ENCODE results near the gene POLR3C. TPM values are rescaled to one million over a fixed set of nuclear protein-coding genes. Genes with fewer than 3 reads are reported as not detected.

The POLR3C gene
- total RNA-seq, 1 experiment from 2014 or later: 24.9 TPM

DNA sequence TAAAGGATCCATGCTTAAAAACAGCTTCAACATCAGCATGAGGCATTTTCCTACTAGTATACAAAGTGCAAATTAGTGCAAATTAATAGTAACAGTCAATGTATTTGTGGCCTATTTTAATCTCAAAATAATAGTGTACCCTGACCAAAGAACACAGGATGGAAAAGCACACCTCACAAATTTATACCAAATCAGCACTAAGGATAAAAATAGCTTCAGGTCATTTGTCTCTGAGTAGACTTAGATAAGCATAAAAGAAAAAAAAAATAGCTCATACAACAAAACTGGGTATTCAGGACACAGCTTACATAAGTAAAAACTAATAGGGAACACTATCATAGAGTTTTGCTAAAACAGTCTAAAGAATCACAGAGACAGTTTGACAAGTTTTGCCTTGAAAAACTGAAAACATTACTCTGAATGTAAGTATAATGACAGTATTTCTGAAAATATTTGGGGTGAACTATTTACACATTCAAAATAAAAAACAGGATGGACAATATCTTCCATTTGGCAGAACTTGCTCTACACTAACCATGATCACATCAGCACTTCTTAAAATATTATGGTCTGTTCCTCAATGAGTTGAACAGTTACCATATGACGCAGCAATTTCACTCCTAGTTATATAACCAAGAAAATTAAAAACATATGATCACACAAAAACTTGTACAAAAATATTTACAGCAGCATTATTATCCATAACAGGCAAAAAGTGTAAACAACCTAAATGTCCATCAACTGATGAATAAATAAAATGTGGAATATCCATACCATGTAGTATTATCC is 46.4 kb upstream of the POLR3C start (continued):
- TF ChIP-seq, protein P1, sequence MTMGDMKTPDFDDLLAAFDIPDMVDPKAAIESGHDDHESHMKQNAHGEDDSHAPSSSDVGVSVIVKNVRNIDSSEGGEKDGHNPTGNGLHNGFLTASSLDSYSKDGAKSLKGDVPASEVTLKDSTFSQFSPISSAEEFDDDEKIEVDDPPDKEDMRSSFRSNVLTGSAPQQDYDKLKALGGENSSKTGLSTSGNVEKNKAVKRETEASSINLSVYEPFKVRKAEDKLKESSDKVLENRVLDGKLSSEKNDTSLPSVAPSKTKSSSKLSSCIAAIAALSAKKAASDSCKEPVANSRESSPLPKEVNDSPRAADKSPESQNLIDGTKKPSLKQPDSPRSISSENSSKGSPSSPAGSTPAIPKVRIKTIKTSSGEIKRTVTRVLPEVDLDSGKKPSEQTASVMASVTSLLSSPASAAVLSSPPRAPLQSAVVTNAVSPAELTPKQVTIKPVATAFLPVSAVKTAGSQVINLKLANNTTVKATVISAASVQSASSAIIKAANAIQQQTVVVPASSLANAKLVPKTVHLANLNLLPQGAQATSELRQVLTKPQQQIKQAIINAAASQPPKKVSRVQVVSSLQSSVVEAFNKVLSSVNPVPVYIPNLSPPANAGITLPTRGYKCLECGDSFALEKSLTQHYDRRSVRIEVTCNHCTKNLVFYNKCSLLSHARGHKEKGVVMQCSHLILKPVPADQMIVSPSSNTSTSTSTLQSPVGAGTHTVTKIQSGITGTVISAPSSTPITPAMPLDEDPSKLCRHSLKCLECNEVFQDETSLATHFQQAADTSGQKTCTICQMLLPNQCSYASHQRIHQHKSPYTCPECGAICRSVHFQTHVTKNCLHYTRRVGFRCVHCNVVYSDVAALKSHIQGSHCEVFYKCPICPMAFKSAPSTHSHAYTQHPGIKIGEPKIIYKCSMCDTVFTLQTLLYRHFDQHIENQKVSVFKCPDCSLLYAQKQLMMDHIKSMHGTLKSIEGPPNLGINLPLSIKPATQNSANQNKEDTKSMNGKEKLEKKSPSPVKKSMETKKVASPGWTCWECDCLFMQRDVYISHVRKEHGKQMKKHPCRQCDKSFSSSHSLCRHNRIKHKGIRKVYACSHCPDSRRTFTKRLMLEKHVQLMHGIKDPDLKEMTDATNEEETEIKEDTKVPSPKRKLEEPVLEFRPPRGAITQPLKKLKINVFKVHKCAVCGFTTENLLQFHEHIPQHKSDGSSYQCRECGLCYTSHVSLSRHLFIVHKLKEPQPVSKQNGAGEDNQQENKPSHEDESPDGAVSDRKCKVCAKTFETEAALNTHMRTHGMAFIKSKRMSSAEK (CRISPR knock-in tag; IDR thresholded peaks at IDR 0.05; ENCODE audit: borderline replicate concordance): no peak
- TF ChIP-seq PRRX2 (CRISPR knock-in tag; IDR thresholded peaks at IDR 0.05): no peak
- TF ChIP-seq NFYB (CRISPR knock-in tag; conservative IDR thresholded peaks at IDR 0.05; ENCODE audit: low read depth): no peak
- TF ChIP-seq, protein P2, sequence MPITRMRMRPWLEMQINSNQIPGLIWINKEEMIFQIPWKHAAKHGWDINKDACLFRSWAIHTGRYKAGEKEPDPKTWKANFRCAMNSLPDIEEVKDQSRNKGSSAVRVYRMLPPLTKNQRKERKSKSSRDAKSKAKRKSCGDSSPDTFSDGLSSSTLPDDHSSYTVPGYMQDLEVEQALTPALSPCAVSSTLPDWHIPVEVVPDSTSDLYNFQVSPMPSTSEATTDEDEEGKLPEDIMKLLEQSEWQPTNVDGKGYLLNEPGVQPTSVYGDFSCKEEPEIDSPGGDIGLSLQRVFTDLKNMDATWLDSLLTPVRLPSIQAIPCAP (CRISPR knock-in tag; IDR thresholded peaks at IDR 0.05): no peak
- no peak for TF ChIP-seq ELF4 (CRISPR knock-in tag; IDR thresholded peaks at IDR 0.05; ENCODE audit: low read depth)
- TF ChIP-seq ATF1 (CRISPR knock-in tag; IDR thresholded peaks at IDR 0.05): no peak
- TF ChIP-seq, protein P3, sequence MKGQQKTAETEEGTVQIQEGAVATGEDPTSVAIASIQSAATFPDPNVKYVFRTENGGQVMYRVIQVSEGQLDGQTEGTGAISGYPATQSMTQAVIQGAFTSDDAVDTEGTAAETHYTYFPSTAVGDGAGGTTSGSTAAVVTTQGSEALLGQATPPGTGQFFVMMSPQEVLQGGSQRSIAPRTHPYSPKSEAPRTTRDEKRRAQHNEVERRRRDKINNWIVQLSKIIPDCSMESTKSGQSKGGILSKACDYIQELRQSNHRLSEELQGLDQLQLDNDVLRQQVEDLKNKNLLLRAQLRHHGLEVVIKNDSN (CRISPR knock-in tag; IDR thresholded peaks at IDR 0.05): no peak
- no peak for TF ChIP-seq TEAD1 (CRISPR knock-in tag; IDR thresholded peaks at IDR 0.05)
- TF ChIP-seq JUN (CRISPR knock-in tag; IDR thresholded peaks at IDR 0.05): no peak
- TF ChIP-seq MYBL2 (CRISPR knock-in tag; IDR thresholded peaks at IDR 0.05): no peak
- no peak for TF ChIP-seq NFE2L1 (CRISPR knock-in tag; IDR thresholded peaks at IDR 0.05)

DNA sequence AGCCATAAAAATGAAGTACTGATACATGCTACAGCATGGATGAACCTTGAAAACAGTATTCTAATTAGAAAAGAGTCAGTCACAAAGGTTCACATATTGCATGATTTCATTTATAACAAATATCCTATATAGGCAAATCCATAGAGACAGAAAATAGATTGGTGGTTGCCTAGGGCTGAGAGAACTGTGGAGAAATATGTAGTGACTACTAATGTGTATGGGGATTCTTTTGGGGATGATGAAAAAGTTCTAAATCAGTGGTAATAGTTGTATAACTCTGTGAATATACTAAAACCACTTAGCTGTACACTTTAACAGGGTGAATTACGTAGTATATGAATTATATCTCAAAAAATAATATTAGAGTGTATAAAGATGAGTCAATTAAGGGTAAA is 45.9 kb upstream of the POLR3C start:
- POLR2A ChIA-PET: no interaction called here
- TF ChIP-seq MYBL2 (CRISPR knock-in tag; IDR thresholded peaks at IDR 0.05): no peak
- no peak for TF ChIP-seq CREM (CRISPR knock-in tag; IDR thresholded peaks at IDR 0.05)
- TF ChIP-seq, protein P4, sequence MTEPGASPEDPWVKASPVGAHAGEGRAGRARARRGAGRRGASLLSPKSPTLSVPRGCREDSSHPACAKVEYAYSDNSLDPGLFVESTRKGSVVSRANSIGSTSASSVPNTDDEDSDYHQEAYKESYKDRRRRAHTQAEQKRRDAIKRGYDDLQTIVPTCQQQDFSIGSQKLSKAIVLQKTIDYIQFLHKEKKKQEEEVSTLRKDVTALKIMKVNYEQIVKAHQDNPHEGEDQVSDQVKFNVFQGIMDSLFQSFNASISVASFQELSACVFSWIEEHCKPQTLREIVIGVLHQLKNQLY (CRISPR knock-in tag; IDR thresholded peaks at IDR 0.05): no peak
- TF ChIP-seq, protein P5, sequence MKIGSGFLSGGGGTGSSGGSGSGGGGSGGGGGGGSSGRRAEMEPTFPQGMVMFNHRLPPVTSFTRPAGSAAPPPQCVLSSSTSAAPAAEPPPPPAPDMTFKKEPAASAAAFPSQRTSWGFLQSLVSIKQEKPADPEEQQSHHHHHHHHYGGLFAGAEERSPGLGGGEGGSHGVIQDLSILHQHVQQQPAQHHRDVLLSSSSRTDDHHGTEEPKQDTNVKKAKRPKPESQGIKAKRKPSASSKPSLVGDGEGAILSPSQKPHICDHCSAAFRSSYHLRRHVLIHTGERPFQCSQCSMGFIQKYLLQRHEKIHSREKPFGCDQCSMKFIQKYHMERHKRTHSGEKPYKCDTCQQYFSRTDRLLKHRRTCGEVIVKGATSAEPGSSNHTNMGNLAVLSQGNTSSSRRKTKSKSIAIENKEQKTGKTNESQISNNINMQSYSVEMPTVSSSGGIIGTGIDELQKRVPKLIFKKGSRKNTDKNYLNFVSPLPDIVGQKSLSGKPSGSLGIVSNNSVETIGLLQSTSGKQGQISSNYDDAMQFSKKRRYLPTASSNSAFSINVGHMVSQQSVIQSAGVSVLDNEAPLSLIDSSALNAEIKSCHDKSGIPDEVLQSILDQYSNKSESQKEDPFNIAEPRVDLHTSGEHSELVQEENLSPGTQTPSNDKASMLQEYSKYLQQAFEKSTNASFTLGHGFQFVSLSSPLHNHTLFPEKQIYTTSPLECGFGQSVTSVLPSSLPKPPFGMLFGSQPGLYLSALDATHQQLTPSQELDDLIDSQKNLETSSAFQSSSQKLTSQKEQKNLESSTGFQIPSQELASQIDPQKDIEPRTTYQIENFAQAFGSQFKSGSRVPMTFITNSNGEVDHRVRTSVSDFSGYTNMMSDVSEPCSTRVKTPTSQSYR (CRISPR knock-in tag; IDR thresholded peaks at IDR 0.05): no peak
- TF ChIP-seq, protein P1 (CRISPR knock-in tag; IDR thresholded peaks at IDR 0.05; ENCODE audit: borderline replicate concordance): no peak
- TF ChIP-seq, protein P6, sequence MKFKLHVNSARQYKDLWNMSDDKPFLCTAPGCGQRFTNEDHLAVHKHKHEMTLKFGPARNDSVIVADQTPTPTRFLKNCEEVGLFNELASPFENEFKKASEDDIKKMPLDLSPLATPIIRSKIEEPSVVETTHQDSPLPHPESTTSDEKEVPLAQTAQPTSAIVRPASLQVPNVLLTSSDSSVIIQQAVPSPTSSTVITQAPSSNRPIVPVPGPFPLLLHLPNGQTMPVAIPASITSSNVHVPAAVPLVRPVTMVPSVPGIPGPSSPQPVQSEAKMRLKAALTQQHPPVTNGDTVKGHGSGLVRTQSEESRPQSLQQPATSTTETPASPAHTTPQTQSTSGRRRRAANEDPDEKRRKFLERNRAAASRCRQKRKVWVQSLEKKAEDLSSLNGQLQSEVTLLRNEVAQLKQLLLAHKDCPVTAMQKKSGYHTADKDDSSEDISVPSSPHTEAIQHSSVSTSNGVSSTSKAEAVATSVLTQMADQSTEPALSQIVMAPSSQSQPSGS (CRISPR knock-in tag; IDR thresholded peaks at IDR 0.05; ENCODE audit: borderline replicate concordance, low read depth): no peak
- no peak for TF ChIP-seq GABPB1 (CRISPR knock-in tag; IDR thresholded peaks at IDR 0.05)
- TF ChIP-seq ZNF671 (CRISPR knock-in tag; IDR thresholded peaks at IDR 0.05): no peak
- H3K9me3 Mint-ChIP-seq: no peaks in the 10 kb centered on the region
- no peaks in the 10 kb centered on the region; the same call in 1 of the 2 replicates for H3K36me3 Mint-ChIP-seq
- H3K4me3 Mint-ChIP-seq: no peak overlapping the region
- no peak overlapping the region for H3K27ac Mint-ChIP-seq
- H3K27me3 Mint-ChIP-seq (ENCODE audit: low read depth): no peaks in the 10 kb centered on the region
- CTCF ChIA-PET: no interaction called here
- no peaks in the 10 kb centered on the region; the same call in 1 of the 2 replicates for H3K4me1 Mint-ChIP-seq
- ATAC-seq: no peak
- no peak for DNase-seq (ENCODE audit: low spot score)
